Peyer's patch (tissue), 4 donors: Measurements from ENCODE around the gene RALGPS1.

Experiments
- CTCF ChIP-seq, 6 experiments: fragments of 450-650 bp in 4 of 6; fragments of 200-600 bp in 2 of 6; sonication (generic) in 1 of 6; IDR thresholded peaks; one replicate each; pipeline ENCODE4 v1.5.1; 2017 to 2019; ENCODE audit warnings: antibody characterized with exemption in 6 of 6, mild to moderate bottlenecking in 3 of 6, moderate library complexity in 1 of 6
- POLR2A ChIP-seq, 2 donors: fragments of 450-650 bp; IDR thresholded peaks; one replicate each; pipeline ENCODE4 v1.5.1; 2017; ENCODE audit warnings: antibody characterized with exemption in 2 of 2, mild to moderate bottlenecking in 2 of 2, moderate library complexity in 2 of 2

- TF ChIP-seq POLR2A (IDR thresholded peaks at IDR 0.05) (no peak), CTCF (IDR thresholded peaks at IDR 0.05) (no peak)
Measured at GRCh38 chr9:127139071-127139731, 224.6 kb downstream of the RALGPS1 start.
